Dedifferentiated amniotic fluid mesenchymal stem cell (primary cell): ENCODE data around the gene TRABD2A.
A peak's percentile ranks its signal among the peaks of the same experiment; 100 is the strongest.

Experiments
- DNase-seq: peaks from one replicate; pipeline ENCODE4 v3.0.0-alpha.2; 2016; ENCODE audit errors: extremely low spot score

Gene TRABD2A

GRCh38 chr2:84817239-84817655 lies 63.6 kb downstream of the TRABD2A start:
- no peak for DNase-seq

- no peak for DNase-seq
Observed at GRCh38 chr2:84816426-84817026, 64.4 kb downstream of the TRABD2A start.

- DNase-seq, result no peak
Observed at GRCh38 chr2:84815146-84815545, 65.7 kb downstream of the TRABD2A start.

DNA sequence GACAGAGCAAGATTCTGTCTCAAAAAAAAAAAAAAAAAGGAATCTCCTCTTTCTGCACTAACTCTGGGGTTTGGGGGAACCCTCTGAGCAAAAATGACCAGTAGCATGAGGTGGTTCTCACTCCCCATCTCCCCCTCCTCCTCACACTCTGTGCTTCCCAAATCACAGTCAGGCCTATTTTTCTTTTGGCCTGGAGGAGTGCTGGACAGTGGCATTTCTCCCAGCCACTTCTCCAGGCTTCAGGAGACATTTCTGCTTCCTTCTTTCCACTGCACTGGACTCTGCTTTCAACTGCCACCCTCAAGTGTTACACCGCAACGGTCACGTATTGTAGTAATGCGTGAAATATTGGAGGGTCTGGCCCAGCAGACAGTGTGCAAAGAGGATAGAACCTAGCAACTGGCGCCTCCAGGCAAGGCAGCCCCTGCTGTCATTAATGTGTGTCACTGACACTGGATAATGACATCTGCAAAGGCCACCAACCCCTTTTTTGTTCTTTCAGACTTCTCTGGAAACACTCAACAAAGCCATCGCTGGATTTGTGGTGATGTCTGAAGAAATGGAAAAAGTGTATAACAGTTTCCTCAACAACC lies 68.9 kb downstream of the TRABD2A start:
- DNase-seq, result no peak

DNA sequence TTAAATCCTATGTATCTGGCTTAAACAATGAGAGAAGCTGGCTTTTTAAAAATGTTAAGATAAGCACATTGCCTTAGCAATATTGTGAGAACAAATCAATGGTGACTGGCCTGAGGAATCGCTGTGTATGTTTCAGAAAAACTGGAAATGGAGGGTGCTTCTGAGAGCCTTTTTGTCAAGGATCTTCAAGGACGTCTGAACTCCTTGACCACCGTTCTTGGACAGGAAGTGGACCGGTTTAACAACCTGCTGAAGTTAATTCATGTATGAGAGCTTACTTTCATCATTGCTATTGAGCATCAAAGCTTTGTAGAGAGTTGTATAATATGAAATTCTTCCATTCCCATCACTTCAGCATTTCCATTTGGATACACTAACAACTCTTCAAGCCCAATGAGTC lies 72.6 kb downstream of the TRABD2A start:
- DNase-seq, result no peak

DNA sequence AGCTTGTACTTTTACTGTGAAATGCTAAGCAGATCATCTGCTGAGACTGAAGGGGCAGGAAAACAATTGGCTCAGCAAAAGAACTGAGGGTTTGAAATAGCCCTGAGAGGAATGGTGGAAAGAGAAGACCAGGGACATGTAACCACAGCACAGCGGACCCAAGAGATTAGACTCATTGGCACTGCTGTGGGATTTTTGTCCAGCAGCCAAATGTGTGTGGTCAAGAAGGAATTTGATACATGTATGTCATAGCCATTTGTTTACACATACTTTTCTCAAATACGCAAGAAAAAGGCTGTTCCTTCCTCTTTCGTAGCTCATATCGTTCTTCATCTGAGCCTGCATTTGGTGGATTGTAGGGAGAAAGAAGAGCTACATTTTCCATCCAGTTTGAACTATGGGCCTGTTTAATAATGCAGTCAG lies 73.8 kb downstream of the TRABD2A start:
- DNase-seq, result peak; percentile 98

- no peak for DNase-seq
Observed at GRCh38 chr2:84805250-84805958, 75.5 kb downstream of the TRABD2A start.

- DNase-seq, result no peak
Observed at GRCh38 chr2:84801811-84802210, 79.1 kb downstream of the TRABD2A start.

GRCh38 chr2:84800194-84800805 lies 80.6 kb downstream of the TRABD2A start:
- no peak for DNase-seq

- no peak for DNase-seq
Observed at GRCh38 chr2:84799772-84800171, 81.1 kb downstream of the TRABD2A start.

- no peak for DNase-seq
Observed at GRCh38 chr2:84797271-84797670, 83.6 kb downstream of the TRABD2A start.

- DNase-seq, result no peak
Observed at GRCh38 chr2:84796798-84797197, 84.1 kb downstream of the TRABD2A start.

- DNase-seq, result no peak
Observed at GRCh38 chr2:84793641-84794040, 87.2 kb downstream of the TRABD2A start.

DNA sequence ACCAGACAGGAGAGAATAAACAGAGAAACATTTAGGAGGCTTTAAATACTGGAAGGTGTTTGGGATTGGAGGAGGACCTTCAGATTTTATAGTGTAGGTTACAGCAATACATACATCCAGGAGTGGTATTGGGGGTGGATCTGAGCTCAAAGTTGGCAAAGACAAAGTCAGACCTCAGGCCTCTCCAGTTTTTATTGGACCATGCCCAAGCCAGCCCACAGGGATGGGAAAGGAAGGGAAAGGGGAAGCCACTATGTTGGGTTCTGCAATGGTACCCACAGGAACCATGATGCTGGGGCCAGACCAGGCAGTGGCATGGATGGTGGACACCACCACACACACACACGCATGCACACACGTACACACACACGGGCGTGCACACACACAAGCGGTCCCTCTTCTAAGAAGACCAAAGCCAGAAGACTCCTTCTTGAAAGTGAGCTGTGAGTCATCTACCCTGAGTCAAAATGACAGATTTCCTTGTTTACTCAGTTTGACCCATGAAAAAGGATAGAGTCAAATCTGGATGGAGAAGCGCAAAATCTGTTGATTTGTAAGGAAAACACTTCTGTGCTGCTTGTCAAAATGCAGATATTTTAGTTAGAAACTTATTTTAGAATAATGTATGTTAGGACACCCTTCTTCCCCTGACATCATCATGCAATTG lies 87.9 kb downstream of the TRABD2A start:
- no peak for DNase-seq

DNA sequence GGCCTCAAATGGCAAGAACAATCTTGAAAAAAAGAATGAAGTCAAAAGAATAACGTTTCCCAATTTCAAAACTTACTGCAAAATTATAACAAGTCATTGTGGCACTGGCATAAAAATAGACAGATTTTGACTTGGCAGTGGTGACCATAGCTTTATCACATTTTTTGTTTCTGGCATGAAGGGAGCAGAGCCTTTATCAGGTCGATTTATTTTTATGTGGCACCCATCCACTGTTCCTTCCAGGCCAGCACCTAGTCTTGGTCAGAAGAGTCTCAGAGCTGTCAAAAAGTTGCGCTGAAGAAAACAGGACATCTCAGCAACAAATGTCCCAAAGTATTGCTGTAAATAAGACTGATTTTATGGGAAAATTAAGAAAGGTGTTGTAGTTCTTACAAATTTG lies 92.4 kb downstream of the TRABD2A start:
- no peak for DNase-seq

- no peak for DNase-seq
Observed at GRCh38 chr2:84788027-84788426, 92.9 kb downstream of the TRABD2A start.

DNA sequence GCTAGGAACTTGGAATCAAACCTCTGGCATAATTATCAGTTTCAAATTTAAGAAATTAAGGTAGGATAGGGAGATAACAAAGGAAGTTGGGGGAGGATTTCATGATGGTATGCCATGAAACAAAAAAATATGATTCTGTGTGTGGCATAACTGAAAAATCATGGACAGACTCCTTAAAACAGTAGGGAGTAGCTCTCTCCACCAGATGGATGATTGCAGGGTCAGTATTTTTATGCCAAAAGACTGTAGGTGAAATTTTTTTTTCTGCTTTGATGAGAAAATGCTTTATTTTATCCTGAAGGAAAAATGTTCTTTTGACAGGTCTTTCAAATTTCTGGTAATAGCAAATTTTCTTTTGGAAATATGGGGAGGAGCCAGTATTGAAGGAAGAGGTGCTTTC lies 94.3 kb downstream of the TRABD2A start:
- DNase-seq, result no peak

GRCh38 chr2:84785950-84786349 lies 94.9 kb downstream of the TRABD2A start:
- no peak for DNase-seq

DNA sequence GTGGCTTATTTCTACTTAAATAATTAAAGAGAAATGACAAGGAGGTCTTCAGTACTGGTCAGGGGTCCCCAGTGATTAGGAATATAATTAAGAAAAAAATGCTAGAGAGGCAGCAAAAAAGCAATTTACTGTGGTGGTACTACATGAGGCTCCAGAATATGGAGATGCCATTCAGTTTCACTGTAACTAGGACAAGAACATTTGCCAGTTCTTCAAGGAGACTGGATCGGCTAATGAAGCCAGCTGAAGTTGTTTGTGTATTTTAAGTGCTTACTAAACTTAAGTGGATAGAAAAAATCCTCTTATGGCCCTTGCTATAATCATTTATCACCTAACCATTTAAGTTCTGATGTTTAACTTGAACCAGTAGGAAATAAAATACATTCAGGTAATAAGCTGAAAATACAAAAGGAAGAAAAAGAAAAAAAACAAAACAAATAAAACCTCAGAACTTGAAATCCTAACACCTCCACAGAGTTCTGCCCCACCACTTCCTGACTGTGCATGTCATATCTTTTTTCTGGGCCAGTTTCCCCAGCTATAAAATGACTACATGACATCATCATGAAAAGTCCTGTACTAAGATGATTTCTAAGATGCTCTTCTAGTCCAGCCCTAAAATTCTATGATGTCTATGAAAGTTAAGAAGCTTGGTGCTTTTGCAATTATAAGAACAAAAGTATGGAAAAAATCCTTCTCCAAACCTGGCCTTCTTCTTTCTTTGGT lies 98.0 kb downstream of the TRABD2A start:
- no peak for DNase-seq

DNA sequence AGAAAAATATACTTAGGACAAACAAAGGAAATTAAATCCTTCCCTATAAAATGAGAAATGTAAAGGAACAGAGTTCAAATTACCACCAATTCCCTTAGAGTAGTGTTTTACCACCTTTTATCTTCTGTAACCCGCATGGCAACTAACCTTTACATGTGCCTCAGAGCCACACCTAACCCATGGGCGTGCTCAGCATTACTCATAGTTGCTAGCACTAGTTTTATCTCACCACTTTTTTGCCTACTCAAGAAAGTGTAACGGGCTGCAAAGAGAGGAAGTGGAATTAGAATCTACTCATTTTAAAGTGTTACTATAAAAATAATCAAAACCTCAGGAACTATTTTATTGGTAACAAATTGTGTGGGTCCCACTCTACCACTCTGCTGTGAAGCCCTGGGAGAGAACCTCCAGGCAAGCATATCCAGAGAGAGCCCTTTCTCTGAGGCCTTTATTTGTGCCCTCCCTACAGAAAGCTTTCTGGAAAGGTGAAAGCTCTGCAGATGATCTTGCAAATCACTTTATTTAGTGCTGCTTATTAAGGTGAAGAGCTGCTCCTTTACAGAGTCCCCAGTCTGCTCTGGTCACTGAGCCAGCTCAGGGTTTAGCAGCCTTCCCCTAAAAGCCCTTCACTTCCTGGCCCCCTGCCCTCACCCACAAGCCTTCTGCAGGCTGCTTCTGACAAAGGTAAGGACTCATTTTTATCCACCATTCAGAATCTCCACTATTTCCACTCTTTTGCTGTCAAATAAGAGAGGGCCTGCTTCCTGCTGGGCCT lies 98.8 kb downstream of the TRABD2A start:
- DNase-seq, result no peak

GRCh38 chr2:84779781-84780180 lies 101.1 kb downstream of the TRABD2A start:
- no peak for DNase-seq
